HG02763 (cell line): ENCODE data around the gene PHACTR3.
"Not testable (repeated sequence)": the region's sequence is repeated elsewhere in the genome, so short reads cannot be mapped to it uniquely, and the experiment has no call there.

ENCODE experiments used
- ATAC-seq: cut with Tn5 transposase; IDR thresholded peaks from one replicate; pipeline ENCODE4 v1.9.1; 2021; ENCODE audit warnings: mild to moderate bottlenecking, moderate library complexity; ENCODE audit not compliant: unreplicated experiment

PHACTR3 gene

DNA sequence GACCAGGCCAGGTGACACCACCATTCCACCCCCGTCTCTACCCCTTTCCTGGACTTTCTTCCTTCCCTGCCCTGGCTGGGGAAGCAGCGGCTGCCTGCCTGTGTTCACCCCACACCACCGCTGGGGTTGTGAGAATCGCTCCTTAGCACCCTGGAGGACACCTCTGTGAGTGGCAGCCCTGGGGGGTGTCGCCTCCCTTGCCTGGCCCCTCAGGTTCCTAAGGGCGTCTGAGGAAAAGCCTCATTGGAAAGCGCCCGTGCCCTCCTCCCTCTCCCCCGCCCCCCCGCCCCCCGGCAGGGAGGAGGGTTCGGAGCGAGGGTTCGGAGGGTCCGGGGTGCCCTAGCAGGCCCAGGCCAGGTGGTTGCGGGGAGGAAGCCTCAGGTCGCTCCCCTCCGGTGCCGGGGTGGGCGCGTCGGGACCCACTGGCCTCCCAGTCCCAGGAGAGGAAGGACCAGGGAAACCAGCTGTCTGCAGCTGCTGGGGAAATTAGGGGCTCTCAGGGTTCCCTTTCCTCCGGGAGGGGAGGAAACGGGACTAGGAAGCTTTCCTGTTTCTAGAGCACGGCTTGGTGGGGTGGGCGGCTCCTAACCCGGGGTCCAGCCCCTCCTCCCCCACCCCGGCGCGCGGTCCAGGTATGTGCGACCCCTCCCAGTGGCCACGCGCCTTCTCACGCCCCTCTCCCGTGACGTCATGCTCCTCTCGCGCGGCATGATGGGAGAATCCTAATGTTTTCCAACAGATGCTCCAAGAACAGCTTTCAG is at the start of gene PHACTR3:
Gene PHACTR3 (plus strand): TSS at position 760 of the 761 bp plus-strand sequence. CDS start 475 bp downstream, outside the sequence.
- ATAC-seq, result no peak

DNA sequence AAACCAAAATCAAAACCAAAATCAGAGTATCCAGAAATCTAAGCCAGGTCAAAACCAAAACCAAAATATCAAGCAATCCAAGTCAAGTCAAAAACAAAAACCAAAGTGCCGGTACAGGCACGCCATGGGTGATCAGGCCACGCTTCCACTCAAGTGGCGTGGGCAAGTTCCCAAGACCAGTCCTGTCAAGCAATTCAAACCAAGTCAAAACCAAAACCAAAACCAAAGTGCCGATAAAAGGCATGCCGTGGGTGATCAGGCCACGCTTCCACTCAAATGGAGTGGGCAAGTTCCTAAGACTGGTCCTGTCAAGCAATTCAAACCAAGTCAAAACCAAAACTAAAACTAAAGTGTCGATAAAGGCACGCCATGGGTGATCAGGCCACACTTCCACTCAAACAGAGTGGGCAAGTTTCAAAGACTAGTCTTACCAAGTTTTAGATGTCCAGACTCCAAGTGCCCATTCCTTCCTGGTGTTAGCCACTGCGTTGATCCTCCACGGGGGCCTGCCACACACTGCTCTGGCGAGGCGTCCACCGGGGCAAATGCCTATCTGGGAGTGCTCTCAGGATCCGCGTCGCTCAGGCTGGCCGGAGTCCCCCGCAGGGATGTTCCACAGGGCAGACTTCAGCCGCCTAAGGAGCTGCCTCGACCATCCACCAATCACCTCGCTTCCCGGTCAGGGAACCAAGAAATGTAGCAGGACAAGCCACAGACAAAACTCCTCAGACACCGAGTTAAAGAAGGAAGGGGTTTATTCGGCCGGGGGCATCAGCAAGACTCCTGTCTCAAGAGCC is 46.4 kb upstream of the PHACTR3 start:
- not testable (repeated sequence) for ATAC-seq

DNA sequence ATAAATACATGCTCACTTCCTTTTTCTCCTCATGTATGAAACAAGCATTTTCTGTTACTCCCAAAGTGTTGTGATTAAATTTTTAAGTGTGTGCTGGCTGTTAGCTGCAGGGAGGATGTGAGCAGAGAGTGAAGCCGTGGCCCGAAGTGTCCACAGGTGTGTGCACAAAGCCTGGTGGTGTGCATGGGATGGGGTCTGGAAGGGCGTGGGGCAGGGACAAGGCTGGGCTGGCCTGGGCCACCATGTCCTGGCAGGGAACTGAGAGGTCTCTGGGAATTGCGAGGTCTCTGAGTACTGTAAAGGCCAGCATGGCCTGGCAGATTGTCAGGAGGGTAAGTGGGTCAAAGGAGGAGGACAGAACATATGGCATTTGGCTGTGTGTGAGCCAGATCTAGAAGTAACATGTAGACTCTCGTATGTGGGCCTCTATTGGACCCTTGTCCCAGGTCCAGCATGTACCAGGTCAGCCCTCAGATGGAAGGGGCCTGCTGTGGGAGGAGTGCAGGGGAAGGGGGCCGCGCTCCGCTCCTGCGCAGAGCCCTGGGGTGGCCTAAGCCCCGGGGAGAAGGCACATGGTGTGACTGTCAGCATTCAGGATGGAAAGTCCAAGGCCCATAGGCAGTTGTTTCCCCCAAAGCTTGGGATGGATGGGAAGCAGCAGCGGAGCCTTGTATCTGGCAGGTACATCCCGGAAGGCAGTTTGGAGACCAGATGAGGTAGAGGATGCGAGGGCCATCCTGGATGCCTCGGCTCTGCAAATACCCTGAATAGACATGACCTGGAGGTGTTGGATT is 45.1 kb upstream of the PHACTR3 start:
- no peak for ATAC-seq

DNA sequence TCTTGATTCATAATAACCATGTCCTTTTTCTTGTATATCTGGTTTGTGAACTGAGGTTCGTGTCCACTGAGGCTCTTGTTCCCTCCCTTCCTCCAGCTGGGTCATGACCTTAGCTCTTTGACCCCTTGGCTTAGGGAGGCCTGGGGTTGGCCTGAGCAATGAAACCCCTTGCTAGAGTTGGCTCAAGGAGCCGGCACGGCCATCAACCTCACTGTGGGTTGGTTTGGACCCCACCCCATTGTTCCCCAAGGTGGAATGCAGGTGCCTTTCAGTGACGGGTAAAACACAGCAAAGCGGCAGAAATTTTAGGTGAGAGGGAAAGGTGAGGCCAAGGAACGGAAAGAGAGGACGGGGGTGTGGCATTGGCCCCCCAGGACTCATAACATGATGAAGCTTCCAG is 44.5 kb upstream of the PHACTR3 start:
- no peak for ATAC-seq

DNA sequence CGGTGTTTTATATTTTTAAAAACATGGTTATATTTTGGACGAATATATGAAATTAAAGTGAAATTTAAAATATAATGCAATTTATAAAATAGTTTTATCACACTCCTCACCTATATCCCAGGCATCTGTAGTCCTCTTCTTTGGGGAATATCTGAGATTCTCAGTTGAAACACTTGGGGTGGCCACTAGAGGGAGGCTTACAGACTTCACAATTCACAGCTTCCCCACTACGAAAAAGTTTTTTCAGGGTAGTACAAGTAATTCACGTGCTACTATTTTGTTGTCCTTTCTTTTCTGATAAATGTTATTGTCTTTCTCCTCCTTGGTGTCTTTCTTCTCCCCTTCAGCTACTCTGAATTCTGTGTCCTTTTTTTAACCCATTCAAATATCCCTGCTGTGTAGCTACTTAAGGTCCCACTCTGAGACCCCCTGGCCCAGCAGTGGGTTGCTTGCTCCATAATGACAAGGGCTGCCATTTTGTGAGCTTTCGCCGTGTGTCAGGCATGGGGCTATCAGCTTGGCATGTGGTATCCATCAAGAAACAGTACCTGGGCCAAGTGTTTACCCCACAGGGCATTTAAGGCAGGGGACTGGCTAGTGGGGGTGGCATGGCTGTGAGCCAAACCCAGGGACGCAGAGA is 43.6 kb upstream of the PHACTR3 start:
- no peak for ATAC-seq

DNA sequence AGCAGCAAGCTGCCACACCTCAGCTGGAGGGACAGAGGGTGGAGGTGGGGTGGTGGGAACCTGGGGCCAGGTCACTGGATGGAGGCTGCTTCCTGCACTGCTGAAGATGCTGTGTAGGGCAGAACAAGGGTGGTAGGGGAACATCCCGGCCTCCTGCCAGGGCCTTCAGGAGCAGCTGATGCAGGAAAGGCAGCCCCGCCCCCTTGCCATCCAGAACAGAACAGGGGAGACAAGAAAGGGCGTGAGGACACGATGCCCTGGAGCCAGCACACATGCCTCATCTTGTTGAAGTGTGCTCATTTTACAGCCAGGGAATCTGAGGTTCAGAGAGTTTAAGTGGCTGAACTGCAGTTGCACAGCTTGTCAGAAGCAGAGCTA is 43.1 kb upstream of the PHACTR3 start:
- ATAC-seq, result no peak

DNA sequence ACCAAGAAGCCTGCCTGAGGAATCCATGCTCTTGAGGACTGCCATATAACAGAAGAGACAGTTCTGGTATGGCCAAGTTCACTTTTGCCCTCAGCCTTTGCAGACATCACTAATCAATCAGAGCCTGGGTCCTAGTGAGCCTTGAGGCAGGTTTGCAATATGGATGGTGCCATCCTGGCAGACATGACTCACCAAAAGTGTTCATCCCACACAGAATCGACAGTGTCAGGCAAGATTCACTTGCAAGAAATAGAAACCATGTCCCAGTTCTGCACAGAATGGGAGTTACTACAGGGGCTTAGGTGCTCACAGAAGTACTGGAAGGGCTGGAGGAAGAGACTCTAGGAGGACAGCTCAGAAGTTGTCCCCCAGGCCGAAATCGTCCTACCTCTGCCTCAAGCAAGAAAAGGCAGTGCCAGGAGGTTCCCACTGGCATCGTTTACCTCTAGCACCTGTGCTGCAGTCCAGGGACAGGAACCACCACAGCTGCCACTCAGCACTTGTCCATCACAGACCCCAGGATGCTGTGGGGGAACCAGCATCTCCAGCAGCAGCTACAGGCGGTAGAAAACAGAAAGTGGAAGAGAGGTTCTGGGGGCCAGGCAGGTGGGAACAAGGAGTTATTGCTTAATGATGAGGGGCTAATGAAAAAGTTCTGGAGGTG is 42.6 kb upstream of the PHACTR3 start:
- ATAC-seq, result no peak

DNA sequence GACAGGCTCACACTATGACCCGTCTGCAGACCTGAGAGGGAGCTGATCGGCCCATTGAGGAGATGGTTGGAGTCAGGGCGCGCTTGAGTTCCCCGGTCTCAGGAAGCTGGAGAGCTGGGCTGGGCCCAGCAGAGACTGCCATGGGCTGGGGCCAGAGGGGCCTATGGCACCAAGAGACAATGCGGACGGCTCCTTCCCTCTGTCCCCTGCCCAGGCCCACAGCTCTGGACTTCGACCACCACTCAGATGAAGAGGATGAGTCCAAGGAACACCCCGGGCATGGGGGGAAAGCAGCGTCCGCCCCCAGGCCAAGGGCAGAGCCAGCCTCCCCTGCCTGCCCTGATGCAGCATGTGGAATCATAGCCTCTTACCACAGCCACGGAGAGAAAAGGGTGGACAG is 40.2 kb upstream of the PHACTR3 start:
- ATAC-seq, result no peak

DNA sequence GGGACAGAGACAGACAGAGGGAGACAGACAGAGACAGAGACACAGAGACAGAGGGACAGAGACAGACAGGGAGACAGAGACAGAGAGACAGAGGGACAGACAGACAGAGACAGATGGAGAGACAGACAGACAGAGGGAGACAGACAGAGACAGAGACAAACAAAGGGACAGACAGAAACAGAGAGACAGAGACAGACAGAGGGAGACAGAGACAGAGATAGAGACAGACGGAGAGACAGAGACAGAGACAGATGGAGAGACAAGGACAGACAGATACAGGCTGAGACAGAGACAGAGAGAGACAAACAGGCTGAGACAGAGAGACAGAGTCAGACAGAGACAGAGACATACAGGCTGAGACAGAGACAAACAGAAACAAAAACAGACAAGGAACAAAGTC is 39.4 kb upstream of the PHACTR3 start:
- no peak for ATAC-seq

DNA sequence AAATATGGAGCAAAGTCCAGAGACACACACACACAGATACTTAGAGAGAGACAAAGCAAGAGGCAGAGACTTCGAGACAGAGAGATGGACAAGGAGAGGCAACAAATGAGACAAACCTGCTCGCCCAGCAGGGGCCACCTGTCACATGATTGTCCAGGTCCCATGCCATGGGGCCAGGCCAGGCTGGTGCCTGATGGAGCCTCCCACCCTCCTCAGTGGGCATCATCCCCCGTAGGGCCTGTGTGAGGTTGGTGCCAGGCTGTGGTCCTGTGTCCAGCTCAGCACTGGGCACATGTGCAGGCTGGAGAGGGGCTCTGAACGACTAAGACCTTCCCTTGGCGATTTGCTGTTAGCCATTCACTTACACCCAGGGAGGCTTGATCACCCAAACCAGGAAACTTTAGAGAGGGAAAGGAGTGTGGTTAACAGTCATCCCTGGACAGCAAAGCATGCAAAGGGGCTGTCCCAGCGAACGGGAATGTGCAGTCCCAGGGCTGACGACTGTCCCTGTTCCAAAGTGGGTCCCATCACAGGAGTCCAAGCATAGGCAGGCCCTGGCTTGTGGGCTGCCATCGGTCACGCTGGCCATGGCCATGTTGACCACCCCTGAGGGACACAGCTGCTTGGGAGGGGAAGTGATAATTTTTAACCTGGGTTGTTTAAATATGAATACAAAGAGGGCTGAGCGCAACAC is 38.4 kb upstream of the PHACTR3 start:
- no peak for ATAC-seq

DNA sequence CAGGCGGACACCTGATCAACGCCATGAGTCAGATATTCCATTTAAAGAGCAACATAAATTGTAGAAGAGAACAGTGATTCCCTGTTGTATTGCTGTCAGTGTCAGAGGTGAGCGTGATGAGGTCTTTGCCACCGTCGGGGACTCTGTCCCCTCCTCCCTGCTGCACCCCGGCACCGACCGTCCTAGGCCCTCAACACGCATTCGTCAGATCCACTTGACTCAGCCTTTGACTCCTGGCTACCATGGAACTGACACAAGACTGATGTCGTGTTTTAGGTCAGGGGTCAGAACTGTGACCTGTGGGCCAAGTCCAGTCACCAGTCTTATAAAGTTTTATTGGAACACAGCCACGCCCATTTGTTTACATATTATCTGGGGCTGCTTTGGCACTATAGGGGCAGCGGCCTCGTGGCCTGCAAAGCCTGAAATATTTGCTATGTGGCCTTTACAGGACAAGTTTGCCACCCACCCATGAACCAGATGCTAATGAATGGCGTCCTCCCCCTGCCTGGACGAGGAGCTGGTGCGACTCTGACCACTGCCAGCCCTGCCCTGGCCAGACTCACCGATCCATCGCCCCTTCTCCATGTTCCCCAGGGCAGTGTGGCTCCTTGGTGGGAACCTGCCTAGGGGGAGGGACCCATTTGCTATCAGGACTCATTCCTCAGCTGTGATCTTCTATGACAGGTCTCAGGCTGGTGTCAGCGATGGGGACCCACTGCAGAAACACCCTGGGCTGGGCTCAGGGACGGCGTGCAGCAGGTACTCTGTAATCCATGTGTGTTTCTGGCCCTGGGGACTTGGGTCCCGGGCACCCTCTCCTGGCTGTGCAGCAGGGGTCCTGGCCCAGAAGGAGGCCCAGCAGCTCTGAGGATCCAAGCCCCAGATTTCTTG is 37.5 kb upstream of the PHACTR3 start:
- no peak for ATAC-seq

DNA sequence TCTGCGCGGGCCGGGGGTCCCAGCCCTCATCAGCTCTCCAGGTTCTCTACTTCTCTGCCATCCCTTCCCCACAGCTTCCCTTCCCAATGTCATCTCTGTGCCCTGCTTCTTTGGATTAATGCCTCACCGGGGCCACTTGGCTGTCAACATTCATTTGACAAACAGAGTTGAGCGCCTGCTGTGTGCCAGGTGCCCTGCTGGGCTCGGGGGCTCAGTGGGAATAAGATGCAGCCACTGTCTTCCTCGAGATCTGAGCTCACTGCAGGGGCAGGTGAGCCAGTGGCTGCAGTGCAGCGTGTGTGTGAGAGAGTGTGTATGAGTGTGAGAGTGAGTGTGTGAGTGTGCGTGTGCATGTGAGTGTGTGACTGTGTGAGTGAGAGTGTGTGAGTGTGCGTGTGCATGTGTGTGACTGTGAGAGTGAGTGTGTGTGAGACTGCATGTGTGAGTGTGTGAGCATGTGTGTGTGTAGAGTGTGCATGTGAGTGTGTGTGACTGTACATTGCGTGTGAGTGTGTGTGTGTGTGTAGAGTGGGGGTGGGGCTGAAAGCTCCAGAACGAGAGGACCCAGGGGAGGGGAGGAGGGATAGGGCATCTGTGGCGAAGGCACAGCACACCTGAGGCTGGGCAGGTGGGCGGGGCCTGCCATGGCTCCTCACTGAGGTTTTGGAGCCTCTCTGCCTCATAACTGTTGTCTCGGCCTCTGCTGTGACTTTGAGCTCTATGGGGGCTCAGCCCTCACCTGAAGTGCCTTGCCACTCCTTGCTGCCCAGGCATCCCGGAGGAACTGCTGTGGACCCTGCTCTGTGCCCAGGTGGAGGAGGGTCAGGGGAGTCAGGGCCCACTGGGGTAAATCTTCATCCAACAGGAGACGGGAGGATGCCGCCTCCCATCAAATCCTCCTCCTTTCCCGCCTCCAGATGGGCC is 36.5 kb upstream of the PHACTR3 start:
- no peak for ATAC-seq

DNA sequence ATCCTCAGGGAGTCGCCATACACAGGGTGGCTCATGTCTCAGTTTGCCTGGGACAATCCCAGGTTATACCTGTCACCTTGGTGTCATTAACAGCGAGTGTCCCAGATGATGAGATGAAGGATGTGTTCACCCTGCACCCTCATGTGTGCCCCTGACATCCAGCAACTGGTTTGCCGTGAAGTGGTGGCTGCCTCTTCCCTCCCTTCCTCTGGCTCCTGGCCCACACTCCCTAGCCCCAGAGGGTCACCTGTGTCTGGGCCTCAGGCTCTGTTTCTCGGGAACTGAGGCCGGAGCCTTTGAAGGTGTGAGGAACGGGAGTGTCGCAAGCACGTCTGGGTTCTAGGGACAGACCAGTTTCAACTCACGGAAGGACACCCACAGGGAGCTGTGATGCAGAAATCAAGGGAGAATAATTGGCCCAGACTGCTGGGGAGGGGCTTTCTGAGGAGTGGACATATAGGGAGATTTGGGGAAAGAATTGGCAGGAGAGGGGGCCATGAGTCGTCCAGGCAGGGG is 35.8 kb upstream of the PHACTR3 start:
- no peak for ATAC-seq

DNA sequence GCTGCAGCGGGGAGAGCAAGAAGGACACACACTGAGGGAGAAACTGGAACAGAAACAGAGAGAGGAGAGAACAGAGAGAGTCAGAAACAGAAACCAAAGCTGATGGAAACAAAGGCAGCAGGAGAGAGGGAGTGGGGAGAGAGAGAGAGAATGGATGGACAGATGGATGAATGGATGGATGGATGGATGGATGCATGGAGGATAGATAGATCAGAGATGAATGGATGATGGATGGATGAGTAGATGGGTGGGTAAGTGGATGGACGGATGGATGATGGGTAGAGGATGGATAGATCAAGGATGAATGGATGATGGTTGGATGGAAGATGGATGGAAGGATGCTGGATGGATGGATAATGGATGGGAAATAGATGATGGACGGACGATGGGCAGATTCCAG is 35.0 kb upstream of the PHACTR3 start:
- no peak for ATAC-seq

DNA sequence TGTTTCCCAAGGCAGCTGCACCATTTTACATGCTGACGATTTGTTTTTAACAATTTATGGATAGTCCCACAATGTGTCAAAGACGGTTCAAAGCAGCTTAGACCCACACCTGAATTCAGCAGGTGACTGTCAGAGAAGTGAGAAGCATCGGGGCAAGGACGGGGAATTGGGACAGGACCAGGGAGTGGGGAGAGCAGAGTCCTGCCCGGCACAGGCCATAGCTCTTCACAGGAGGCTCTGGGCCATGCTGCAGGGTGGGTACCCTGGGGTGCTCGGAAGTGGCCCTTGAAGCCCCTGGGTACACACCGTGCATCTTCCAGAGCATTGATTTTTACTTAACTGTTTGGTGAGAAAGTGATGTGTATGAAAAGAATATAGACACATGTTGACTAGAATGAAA is 33.2 kb upstream of the PHACTR3 start:
- ATAC-seq, result no peak

DNA sequence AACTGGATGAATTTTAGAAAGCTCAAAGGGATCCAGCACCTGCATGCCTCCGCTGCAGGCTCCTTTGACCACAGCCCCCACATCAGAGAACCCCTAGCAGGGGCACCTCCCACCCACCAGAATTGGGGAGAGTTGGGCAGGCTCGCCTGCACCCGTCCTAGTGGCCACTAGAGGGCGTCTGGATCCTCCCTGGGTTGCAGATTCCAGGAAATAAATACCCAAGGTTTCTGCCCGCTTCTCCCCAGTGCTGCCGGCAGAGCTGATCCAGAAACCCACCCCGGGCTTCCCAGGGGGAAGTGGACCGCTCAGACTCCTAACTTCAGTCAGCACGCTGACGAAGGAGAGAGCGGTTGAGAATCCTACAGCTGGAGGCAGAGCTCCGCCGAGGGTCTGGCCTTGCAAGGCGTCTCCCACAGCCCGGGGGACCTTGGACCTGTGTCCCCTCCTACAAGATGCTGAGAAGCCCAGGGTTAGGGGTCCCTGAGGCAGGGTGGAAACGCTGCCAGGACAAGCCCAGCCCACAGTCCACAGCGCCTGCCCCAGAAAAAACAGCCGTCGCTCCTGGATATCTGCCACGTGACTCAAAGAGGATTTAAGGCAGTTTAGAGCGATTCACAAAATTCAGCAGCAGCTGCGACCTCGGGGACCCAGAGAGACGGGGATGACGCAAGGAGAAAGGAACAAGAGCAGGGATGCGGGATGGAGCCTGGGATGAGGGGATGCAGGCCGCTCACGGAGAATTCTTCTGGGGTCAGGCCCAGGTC is 32.6 kb upstream of the PHACTR3 start:
- ATAC-seq, result no peak

DNA sequence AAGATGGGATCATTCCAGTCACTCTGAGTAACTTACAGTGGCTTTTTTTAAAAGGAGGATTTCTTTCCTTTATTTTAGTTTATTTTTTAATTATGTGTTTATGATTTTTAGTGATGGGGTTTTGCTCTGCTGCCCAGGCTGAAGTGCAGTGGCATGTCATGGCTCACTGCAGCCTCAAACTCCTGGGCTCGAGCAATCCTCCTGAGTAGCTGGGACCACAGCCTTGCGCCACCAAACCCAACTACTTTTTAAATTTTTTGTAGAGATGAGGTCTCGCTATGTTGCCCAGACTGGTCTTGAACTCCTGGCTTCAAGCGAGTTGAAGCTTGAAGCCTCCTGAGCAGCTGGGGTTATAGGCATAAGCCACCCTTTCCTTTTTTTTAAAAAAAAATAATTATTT is 31.8 kb upstream of the PHACTR3 start:
- ATAC-seq, result no peak
